AML-193 (cell line): ENCODE results near the gene TRPV6.

Experiments used
- DNase-seq, 2 experiments: peaks; one replicate each; lab custom pipeline; 2025; lab: John Stamatoyannopoulos, UW

TRPV6 gene

GRCh38 chr7:142908290-142908689, 22.7 kb upstream of the TRPV6 start:
- no peak for DNase-seq

GRCh38 chr7:142906643-142907042, 21.1 kb upstream of the TRPV6 start:
- peak; percentile 56 to 66 for DNase-seq

GRCh38 chr7:142905759-142906158, 20.2 kb upstream of the TRPV6 start:
- DNase-seq, result no peak

DNA sequence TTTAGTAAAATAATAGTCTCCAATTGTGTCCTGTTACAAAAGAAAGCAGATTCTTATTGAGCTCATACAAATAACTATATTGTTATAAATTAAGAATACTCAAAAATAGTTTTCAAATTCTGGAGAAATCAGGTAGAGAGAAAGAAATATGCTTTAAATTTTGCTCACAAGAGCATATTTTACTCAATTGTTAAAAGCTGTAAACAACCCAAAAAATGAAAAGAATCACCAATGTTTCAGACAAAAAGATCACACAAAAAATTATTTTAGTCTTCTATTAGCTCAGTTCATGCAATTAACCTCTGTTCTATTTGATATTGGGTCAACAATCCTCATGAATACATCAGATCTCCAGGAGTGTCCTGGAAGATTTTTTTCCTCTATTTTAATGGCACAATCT, 18.6 kb upstream of the TRPV6 start:
- DNase-seq, result no peak

DNA sequence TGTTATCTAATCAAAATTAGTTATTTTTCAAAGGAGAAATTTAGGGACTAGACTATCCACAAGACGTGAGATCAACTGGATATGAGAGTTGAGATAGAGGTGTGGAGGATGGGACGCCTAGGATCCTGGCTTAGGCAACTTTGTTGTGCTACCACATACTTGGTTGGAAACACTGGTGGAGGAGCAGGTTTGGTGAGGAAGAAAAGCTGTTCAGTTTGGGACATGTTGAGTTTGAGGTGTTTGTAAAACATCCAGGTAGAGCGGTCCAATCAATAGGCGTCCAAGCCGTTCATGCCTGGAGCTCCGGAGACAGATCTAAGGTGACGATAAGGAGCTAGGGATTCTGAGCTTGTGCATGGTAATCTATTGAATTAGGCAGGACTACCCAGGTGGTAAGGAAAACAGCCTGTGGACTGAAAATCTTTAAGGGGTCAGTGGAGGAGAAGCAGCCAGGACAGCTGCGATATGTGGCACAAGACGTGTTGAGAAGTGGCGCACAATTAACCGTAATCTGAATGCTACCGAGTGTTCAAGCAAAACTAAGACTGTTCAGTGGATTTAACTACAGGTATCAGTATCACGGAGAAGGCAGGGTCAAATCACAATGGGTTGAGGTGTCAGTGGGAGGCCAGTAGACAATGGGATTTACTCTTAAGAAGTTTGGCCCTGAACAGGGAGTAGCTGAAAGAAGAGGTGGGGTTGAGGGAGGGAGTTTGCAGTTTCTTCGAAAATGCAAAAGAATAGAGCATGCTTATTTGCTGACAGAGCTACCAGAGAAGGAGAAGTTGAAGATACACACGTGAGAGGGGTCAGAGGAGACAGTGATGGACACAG, 16.1 kb upstream of the TRPV6 start:
- no peak for DNase-seq

DNA sequence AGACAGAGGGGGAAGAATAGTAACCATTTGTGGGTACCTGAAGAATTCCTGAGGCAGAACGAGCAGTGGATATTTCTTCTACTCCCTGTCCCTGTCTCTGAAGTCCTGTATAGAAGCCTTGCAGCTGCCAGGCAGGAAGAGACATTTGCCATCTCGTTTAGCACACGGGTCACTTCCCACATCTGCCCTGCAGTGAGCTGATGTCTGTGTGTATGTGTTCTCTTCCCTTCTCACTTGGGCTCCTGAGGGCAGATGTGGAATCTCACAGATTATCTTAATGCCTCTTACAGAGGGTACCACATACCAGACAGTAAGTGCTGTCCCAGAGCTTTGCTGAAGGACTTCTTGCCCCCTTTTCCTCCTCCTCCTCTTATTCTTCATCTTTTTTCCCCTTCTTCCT, 14.1 kb upstream of the TRPV6 start:
- DNase-seq, result no peak

DNA sequence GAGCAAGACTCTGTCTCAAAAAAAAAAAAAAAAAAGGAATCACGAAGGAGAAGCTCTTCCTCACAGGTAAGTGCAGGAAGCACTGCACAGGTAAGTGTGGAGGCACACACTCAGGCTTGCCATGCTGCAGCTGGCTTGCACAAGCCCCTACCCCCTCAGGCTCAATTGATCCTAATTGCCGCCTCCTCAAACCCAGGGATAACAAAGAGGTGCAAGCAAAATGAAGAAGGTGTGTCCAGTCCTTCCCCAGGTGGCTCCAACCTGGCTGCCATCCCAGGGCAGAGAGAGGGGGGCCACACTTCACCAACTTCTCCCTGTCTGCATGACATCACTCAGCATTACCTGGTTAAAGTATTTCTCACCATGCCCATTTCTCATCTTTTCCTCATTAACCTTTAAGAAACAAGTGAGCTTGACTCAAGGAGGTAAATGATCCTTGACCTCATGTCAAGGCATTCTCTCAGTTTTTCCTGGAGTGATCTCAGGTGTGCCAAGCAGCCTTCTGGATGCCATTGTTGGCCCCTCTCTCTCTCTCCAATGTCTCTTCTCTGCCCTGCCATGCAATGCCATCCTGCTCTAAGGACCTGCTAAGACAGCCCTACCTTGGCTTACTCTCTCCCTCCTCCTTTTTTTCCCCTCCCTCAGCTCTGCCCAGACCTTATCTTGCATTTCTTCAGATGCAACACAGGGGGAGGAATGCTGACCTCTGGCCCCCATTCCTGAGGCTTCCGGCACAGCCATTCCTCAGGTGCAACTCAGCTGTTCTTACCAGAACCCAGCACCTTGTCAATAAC, 13.0 kb upstream of the TRPV6 start:
- DNase-seq, result no peak

- no peak for DNase-seq
Measured at GRCh38 chr7:142897691-142898090, 12.1 kb upstream of the TRPV6 start.

DNA sequence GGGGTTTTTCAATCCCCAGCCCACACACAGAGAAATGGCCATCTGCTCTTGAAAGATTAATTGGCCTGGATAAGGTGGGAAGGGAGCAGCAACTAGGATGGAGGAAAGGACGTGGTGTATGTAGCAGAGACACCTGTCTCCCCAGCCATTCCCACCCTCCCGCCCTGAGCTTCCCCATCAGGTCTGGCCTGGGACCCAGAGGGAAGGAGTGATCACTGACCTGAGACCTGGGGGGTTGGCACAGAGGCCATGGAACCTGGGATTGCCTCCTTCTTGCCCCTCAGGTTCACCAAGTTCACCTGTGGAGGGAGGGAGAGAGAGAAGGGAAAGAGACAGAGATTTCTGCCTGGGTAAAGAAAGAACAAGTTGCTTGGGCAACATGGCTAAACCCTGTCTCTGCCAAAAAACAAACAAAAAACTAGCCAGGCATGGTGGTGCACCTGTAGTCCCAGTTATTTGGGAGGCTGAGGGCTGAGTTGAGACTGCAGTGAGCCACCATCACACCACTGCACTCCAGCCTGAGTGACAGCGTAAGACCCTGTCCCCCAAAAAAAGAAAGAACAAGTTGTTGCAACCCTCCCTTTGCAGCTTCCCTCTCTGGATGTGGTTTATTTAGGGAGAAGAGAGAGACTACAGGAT, 11.3 kb upstream of the TRPV6 start:
- no peak for DNase-seq

DNA sequence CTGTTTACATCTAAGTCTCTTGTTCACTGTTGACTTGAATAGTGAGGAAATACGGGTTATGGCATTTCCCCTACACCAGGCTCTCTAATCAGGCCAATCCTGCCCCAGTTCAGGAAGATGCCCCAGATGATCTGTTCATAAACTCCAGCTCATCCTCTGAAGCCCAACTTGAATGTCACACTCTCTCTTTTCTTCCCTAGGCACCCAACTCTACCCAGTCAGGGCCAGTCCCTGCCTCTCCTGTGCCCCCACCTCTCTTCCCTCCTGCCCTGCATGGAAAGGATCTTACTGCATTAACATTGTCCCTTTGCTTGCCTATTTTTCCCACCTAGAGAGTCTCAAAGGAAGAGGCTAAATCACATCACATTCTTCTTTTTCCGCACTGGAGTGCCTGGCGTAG, 10.6 kb upstream of the TRPV6 start:
- no peak for DNase-seq

DNA sequence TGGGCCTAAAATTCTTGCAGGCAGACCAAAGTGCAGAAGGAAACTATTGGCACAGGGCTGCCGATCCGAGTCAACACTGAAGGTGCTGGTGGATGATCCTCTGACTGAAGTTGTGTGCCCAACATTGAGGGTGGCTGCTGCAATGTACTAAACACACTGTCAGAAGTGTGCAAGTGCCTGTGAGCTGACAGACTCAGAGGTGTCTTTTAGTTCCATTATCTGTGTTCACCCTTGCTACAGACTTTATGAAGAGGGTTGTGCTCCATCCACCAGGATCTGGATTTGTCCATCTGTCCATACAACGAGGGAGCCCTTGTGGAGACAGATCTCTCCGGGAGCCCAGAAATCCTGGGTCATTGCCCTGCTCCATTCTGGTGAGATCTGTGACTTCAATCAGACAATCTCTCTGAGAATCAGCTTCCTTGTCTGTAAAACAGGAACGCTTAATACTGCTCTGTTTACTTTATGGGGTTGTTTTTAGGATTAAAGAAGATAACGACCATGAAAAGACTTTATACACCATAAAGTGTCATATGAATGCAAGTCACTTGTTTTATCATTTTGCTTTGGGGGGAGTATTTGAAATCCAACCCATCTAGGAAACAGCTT, 9.5 kb upstream of the TRPV6 start:
- DNase-seq, result no peak

DNA sequence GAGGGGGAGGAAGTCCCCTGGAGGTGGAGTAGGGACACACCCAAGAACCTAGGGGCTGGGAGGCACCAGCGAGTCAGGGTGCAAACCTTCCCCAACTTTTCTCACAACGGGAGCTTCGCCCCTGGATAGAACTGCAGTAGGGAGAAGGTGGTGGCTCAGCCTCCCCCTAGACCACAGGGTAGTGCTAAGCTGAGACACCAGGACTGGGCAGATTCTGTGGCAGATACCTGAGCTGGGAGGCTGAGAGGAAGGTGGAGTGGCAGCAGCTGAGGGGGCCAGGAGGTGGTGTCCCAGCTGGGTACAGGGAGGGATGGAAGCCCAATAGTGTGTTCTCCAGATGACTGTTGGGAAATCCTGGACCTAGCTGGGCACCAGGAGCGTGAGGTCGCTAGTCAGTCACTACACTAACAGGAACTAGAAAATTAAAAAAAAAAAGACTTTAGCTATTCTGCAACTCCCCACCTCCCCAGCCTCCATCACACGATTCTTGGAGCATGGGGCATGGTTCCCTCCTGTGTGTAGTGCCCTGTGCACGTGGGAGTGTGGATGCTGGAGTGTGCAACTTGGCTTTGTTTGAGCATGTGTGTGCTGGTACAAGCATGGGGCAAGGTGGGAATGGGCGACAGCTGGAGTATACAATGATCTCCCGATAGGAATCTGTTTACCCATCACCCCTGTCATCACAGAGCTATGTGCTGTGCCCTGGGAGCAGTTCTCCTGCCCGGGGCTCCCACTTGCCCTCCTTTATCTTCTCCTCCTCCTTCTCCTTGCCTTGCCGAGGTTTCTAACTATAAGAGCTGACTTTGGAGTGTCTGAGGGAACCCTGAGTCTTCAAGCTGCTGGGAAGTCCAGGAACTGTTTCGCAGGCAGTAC, 8.8 kb upstream of the TRPV6 start:
- DNase-seq, result no peak

- DNase-seq, result no peak
Measured at GRCh38 chr7:142892951-142893350, 7.4 kb upstream of the TRPV6 start.

- no peak for DNase-seq
Measured at GRCh38 chr7:142891490-142892082, 6.0 kb upstream of the TRPV6 start.

- DNase-seq, result no peak
Measured at GRCh38 chr7:142890874-142891485, 5.4 kb upstream of the TRPV6 start.

DNA sequence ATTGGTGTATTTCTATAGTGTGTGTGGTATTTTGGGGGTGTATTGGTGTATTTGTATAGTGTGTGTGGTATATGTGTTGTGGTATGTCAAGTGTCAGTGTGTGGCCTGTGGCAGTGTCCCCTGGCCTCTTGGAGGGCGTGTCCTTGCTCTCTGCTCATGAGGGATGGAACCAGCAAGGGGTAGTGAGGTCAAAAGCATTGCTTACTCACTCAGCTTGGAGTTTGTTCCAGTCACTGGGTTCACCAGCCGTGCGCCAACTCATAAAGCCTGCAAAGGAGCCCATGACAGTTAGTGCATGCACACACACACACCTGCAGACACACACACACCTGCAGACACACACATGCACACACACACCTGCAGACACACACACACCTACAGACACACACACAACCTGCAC, 4.3 kb upstream of the TRPV6 start:
- no peak for DNase-seq

DNA sequence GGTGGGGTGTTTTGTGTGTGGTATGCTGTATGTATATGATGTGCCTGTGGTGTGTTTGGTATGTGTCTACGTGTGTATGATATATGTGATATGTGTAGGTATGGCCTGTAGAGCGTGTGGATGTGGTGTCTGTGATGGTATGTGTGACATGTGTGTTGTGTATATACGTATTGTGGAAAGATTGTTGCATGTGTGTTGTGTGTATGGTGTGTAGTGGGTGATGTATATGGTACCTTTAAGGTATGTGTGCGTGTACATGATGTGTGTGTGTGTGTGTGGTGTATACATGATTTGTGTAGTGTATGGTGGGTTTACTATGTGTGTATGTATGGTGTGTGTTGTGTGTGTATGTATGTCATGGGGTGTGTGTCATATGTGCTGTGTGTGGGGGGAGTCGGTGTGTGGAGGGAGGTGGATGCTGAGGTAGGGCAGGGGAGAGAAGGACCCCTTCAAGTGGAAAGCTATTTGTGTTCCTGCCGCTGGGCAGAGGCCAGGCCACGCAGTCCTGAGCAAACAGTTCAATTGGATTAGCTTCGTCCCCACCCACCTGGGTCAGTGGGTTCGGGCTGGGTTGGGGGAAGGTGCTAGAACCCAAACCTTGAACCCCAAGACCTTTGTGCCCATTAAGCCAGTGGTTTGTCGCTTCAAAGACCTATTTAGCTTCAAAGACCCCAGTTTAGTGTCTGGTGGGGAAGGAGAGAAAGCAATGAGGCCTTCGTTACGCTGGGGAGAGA, 1.9 kb upstream of the TRPV6 start:
- DNase-seq, result no peak

GRCh38 chr7:142886866-142887265, 1.3 kb upstream of the TRPV6 start:
- no peak for DNase-seq

DNA sequence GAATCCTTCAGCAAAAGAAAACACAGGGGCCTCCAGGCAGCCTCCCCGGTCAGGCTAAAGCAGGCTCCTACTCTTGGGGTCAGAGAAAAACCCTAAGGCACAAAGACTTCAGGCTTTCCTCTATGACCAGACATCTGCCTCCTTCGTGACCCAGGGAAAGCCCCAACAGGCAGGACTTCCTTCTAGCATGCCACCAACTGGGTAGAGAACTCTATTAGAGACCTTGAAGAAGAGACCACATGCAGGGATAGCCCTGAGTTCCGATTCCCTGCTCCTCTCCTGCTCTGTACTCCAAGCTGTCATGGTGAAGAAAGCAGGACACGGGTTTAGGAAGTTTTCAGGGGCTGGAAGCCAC, 1.3 kb downstream of the TRPV6 start:
- DNase-seq, result no peak
